Fibroblast of skin of left biceps (primary cell): ENCODE results near the gene CNTNAP2.

Experiments used
- DNase-seq, 2 experiments: peaks; one replicate each; pipeline ENCODE4 v3.0.0-alpha.2; 2013; ENCODE audit warnings: low read depth in 2 of 2

CNTNAP2 gene

DNA sequence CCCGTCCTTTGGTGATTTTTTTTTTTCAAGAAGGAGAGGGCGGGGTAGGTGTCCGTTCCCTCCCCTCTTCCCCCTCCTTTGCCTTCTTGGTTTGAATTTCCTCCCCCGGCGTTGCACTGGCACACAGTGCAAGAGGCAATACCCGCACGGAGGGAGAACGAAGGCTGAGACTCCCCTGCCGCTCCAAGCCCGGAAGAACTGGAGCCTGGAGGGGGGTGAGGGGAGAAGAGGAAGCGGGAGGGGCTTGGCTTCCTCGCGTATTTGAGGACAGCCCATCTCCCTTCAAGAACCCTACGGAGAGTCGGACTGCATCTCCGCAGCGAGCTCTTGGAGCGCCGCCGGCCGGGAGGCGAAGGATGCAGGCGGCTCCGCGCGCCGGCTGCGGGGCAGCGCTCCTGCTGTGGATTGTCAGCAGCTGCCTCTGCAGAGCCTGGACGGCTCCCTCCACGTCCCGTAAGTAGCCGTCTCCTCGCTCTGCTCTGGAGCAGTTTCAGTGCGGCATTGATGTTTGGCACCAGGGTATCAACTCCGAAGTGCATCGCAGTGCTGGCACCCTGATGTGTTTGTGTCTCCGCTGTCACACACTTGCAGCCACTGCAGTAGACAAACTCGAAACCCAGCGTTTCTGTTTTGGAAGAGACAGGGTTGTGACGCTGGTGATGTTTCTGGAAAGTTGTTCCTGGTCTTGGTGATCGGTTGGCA, at the start of gene CNTNAP2:
Gene CNTNAP2, plus strand, starts transcription at position 281 of the 702 bp plus-strand sequence. Its CDS starts 76 bp downstream, at position 357.
- peak; percentile 43 to 47 for DNase-seq

DNA sequence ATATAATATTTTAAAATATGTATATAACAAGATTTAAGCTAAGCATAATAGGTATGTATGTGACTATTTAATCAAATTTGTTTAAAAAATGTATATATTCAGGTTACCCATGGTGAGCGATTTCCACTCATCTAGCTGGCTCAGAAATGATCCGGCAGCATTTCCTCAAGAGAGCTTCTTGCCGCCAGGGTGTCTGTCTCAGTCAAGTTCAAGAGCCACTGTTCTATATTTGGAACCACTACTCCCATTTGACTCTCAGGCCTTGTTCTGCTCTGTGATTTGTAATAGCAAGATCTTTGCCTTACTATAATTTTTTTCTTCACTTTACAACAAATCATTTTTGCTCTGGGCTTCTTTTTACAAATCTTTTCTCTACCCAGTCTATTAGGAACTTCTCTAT, 48.7 kb upstream of the CNTNAP2 start:
- DNase-seq, result no peak

DNA sequence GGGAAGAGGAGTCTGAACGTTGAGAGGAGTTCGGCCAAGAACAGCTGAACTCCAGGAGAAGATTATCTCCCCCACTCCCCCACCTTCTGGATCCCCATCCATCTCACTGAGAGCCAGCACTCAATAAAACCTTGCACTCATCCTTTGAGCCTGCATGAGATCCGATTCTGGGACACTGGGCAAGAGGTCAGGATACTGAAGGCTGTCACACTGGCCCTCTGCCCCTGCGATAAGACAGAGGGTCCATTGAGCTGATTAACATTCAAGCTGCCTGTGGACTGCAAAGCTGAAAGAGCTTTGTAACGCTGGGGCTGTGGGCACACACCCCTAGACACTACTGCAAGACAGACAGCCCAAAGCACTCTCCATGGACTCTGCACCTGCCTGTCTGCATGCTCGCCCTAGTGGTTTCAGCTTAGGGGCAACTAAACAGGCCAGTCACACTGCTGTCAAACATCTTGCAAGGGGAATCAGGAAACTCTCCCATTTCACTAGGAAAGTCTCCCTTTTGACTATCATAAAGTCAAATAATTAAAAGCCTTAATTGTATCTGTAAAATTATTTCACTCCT, 42.3 kb upstream of the CNTNAP2 start:
- no peak for DNase-seq

GRCh38 chr7:146076344-146076743, 40.3 kb upstream of the CNTNAP2 start:
- DNase-seq, result no peak

- DNase-seq, result no peak
Measured at GRCh38 chr7:146084086-146084485, 32.5 kb upstream of the CNTNAP2 start.

DNA sequence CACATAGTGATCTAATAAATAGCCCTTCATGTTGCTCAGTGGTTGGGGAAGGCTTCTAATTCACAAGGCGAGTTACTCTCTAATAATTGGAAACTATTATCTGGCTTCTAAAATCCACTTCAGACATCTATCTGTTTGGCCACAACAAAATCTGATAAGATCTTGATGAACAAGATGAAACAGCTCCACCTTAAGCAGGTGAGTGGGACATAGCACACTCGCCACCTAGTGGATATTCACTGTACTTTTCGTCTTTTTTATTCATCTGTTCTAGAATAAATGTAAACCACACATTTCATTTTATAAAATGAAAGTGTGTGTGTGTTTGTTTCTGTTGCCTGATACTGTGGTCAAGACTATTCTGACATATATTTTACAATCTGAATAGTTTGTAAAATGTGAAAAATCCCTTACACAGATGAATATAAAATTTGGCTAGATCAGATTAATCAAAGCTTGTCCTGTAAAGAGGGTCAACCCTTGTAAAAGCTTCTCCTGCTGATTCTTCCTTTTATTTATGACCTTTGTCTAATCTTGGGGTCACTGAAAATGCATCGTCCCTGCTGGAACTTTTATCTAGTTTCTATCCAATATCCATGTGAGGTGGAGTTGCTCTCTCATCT, 26.5 kb upstream of the CNTNAP2 start:
- DNase-seq, result peak in 1 of 2 experiments; percentile 1

- no peak for DNase-seq
Measured at GRCh38 chr7:146094356-146094755, 22.2 kb upstream of the CNTNAP2 start.

DNA sequence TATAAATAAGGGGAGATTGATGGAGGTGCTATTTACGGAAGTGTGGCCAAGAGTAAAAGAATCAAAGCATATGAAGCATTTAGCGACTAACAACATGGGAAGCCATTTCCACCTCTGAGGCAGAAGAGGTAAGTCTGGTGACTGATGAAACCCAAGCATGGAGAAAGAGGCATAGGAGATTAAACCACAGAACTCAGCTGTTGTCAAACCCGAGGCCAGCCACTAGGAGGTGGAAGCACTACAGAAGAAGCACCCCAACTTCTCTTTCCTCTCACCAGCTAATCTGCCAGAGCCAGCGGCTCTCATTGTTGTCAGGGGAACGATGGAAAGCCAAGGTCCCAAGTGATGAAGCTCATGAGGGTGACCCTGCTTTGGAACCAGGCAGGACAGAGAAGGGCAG, 19.6 kb upstream of the CNTNAP2 start:
- no peak for DNase-seq

GRCh38 chr7:146106319-146106718, 10.3 kb upstream of the CNTNAP2 start:
- DNase-seq, result no peak

DNA sequence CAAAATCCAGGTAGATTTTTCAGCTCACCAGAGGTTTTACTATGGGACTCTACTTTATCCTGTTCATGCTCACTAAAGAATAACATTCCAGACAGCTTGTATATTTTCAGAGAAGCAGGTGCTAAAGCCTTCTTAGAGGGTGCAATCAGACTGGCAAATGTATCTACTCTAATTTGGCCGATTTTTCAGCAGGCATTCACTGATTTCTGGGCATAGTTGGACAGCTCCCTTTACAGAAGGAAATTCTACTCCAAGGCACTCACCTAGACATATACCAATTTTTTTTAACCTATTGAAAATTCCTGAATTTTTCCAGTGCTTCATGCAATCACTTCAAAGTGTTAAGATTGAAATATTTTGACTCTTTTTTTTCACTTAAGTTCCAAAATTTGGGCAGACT, 3.8 kb upstream of the CNTNAP2 start:
- no peak for DNase-seq

GRCh38 chr7:146115548-146115850, 1.1 kb upstream of the CNTNAP2 start:
- no peak for DNase-seq

DNA sequence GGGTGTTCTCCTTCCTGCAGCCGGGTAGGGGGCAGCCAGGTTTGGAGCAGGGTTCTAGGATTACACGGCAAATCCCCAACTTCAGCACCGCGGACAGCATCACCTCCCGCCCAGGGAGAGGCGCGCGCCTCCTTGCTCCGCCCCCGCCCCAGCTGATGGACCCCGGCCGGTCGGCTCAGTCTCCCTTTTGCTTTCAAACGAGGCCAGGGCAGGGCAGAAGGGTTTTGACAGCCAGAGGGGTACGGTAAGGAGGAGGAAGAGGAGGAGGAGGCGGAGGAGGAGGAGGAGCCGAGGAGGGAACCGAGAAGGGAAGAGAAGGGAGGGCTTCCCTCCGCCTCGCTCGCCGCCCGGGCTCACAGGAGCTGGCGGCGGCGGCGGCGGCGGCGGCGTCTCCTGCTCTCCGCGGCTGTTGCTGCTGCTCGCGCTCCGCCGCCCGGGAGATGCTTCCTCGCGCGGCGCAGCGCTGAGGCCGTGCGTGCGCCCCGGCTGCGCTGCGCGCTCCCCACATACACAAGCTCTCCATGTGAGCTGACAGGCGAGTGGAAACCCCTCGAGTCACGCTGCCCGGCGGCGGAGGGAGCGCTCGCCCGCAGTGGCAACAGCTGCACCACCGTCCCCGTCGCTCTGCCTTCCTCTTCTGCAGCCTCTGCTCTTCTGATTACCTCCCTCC, 615 bp upstream of the CNTNAP2 start:
- peak; percentile 42 to 45 for DNase-seq

DNA sequence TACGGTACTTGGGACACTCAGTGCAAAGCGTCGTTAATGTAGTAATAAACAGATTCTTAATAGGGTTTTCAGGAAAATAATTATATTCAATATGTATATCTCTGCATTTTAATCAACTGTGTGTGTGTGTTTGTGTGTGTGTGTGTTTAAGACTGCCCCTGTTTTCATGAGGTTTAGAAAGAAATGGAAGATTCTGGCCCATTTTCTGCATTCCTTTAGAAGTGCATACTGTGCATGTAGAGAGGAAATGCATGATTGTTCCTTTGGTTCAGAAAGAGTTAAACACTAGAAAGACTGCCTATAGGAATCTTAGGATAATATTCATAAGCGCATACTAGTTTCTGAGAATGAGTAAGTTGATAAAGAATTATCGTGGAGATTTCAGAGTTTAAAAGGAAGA, 975 bp downstream of the CNTNAP2 start:
- DNase-seq, result no peak

DNA sequence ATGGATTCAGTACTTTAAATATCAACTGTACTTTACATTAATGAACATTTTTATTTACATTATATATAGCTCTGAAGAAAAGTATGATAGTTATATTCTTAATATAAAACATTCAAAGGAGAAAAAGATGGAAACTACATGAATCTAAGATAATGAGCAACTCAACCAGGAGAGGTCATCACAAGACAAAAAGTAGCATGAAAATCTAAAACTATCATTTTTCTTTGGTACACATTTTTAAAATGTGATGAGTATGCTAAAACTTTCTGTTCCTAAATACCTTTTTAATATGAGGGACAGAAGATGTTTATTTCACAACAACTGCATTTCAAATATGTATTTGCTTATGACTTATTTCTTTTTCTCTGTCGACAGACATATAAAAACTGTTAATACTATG, 2.4 kb downstream of the CNTNAP2 start:
- no peak for DNase-seq

DNA sequence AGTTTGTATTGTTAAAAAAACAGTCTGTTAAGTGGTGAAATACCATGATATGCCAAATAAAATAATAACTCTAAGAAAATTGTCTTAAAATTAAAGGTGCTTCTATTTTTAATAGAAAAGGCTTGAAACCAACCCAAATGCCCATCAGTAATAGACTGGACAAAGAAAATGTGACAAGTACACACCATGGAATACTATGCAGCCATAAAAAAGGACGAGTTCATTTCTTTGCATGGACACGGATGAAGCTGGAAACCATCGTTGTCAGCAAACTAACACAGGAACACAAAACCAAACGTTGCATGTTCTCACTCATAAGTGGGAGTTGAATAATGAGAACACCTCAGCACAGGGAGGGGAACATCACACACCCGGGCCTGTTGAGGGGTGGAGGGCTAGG, 7.1 kb downstream of the CNTNAP2 start:
- no peak for DNase-seq

GRCh38 chr7:146126767-146127509, 10.3 kb downstream of the CNTNAP2 start:
- DNase-seq, result no peak

- no peak for DNase-seq
Measured at GRCh38 chr7:146129296-146129695, 12.7 kb downstream of the CNTNAP2 start.

DNA sequence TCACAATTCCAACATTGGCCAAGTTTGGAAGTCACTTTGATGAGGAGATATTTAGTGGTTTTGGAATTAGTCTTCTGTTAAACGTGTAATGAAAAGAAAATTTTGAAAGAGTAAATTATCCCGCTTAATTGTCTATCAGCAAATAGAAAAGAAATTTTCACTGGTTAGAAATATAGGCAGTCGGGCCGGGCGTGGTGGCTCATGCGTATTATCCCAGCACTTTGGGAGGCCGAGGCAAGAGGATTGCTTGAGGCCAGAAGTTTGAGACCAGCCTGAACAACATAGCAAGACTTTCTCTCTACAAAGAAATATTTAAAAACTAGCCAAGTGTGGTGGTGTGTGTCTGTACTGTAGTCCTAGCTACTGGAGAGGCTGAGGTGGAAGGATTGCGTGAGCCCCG, 13.4 kb downstream of the CNTNAP2 start:
- no peak for DNase-seq

GRCh38 chr7:146131701-146132100, 15.1 kb downstream of the CNTNAP2 start:
- DNase-seq, result no peak

DNA sequence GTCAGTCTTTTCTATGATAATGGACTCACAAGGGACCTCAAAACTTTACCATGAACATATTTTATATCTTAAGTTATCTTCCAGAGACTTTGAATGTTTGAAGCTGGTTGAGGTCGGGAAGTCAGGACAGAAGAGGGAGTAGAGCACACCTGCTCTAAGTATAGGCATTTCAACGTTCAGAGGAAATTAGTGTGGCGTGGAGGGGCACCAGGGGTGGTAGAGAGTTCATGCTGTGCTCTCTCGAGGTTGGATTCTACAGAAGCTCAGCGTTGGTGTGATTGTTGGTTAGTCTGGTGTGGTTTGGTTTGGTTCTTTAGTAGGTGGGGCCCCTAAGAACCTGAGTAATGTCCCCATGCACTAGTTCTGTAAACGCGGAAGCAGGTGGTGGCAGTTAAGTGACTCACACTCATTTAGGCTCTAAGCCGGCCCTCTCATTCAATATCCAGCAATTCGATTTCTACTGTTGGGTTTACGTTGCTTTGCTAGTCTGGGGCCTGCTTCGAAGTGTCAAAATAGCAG, 19.8 kb downstream of the CNTNAP2 start:
- DNase-seq, result no peak

DNA sequence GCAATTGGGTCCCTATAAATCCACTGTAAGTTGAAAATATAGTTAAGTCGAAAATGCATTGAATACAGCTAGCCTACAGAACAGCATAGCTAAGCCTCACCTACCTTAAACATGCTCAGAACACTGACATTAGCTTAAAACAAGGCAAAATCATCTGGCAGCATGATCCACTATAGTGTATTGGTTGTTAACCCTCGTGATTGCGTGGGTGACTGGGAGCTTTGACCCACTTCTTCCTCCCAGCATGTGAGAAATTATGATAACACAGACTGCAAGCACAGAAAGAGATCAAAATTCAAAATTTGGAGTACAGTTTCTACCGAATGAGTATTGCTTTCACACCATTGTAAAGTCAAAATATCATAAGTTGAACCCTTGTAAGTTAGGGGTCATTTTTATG, 22.3 kb downstream of the CNTNAP2 start:
- no peak for DNase-seq
